Measurements from ENCODE around the gene ADSS1. TPM values are rescaled to one million over a fixed set of nuclear protein-coding genes. Genes with fewer than 3 reads are reported as not detected.
A peak's percentile ranks its signal among the peaks of the same experiment; 100 is the strongest.

The ADSS1 gene
- total RNA-seq = 1 to 10 TPM; 2.4 to 5.7 (median 3.5) TPM
- 1.9 TPM for total RNA-seq (2013)
- total RNA-seq = 0.25 to 4.8 (median 1.5) reads per million in 29 experiments

DNA sequence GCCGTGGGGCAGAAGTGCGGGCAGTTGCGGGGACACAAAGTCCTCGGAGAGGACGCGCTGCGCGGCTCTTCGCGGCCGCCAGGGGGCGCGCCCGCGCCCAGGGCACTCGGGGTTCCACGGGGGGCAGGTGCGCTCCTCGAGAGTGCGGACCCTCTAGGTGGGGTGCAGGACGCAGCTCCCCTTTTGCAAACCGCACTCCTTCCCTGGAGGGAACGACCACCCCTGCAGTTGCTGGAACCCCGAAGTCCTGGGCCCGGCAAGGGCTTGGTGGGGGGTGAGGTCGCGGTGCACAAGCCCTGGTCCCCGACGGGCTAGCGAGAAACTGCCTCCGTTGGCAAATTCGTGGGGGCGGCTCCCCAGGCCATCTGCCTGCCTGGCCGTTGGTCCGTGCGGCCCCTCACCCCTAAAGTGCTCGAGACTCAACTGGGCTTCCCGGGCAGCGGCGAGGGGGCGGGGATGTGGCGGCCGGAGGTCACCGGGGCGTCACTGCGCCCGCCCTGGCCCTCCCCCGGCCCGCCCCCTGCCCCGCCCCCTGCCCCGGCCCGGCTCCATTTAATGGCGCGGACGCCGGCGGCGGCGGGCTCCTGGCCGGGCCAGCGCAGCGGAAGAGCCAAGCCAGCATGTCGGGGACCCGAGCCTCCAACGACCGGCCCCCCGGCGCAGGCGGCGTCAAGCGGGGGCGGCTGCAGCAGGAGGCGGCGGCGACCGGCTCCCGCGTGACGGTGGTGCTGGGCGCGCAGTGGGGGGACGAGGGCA is at the start of gene ADSS1:
Gene ADSS1, plus strand, starts transcription at position 579 of the 756 bp plus-strand sequence. Its CDS starts 42 bp downstream, at position 621.
- CTCF ChIA-PET = interaction anchor here in 1 of 2 donors (0.6 to 1.5 kb wide), 2 partner anchors 29 to 103 kb away, joined by 3 to 4 read pairs; partner anchors contain the start of gene SIVA1

DNA sequence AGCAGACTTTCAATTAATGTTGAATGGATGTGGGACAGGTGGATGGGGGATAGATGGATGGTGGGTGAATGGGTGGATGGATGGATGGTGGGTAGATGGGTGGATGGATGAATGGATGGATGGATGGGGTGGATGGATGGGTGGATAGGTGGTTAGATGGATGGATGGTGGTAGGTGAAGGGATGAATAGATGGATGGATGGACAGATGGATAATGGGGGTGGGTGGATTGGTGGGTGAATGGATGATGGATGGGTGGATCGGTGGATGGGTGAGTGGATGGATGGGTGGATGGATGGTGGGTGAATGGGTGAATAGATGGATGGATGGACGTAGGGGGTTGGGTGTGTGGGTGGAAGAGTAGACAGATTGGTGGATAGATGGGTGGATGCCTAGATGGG is 48.6 kb upstream of the ADSS1 start:
- Mint-ChIP-seq H3K27me3 (no peaks in the 10 kb centered on the region), H3K4me1 (peaks cover 5 to 19% (median 12%) of the 10 kb centered on the region in 3 donors), H3K27ac (no peak overlapping the region), H3K4me3 (peak overlapping the region in 1 of 3 donors; percentile 47), H3K9me3 (no peaks in the 10 kb centered on the region), H3K36me3 (no peaks in the 10 kb centered on the region)
- Histone ChIP-seq H3K4me1 (ENCODE audit: control insufficient read depth in 1 of 2, extremely low read depth in 1 of 2, insufficient read depth in 2 of 2, low read length in 2 of 2) (peaks cover 10 to 25% of the 10 kb centered on the region in 2 experiments), H3K9me3 (no peaks in the 10 kb centered on the region), H3K27ac (ENCODE audit: low read length) (no peak overlapping the region), H3K4me3 (ENCODE audit: control insufficient read depth in 1 of 2, extremely low read depth in 1 of 2, low read length in 1 of 2) (no peak overlapping the region), H3K27me3 (replicated peaks in 1 of 2; ENCODE audit: control insufficient read depth in 2 of 2, extremely low read depth in 1 of 2, insufficient read depth in 2 of 2, low read length in 1 of 2) (peaks cover 0 to 25% of the 10 kb centered on the region in 2 experiments), H3K36me3 (ENCODE audit: control insufficient read depth in 2 of 2, extremely low read depth in 1 of 2, insufficient read depth in 1 of 2, low read length in 1 of 2) (no peaks in the 10 kb centered on the region)
- no peak for ATAC-seq (replicated peaks in 1 of 4)
- CTCF ChIA-PET = no interaction called here
- POLR2A ChIA-PET = no interaction called here
- no peak for DNase-seq
- 100% methylated on average over 2 of the region's 2 CpGs for WGBS (ENCODE audit: insufficient coverage)

More for the DNA sequence above, at the start of gene ADSS1:
- ATAC-seq (replicated peaks in 1 of 4) (peak; percentile 80 to 87 (median 83)), DNase-seq (peak in 33 of 35 experiments; percentile 23 to 77 (median 48))
- H3K4me1 Mint-ChIP-seq = peaks cover 0 to 3% (median 0%) of the 10 kb centered on the region in 3 donors
- H3K9me3 Mint-ChIP-seq = no peaks in the 10 kb centered on the region
- POLR2A ChIA-PET = no interaction called here
- H3K36me3 Mint-ChIP-seq = peaks cover 5% of the 10 kb centered on the region
- Histone ChIP-seq H3K4me3 (ENCODE audit: control insufficient read depth in 1 of 2, extremely low read depth in 1 of 2, low read length in 1 of 2) (peak within 1 kb of the TSS; percentile 66 to 75), H3K36me3 (ENCODE audit: control insufficient read depth in 2 of 2, extremely low read depth in 1 of 2, insufficient read depth in 1 of 2, low read length in 1 of 2) (no peaks in the 10 kb centered on the region), H3K4me1 (ENCODE audit: control insufficient read depth in 1 of 2, extremely low read depth in 1 of 2, insufficient read depth in 2 of 2, low read length in 2 of 2) (peaks cover 0 to 15% of the 10 kb centered on the region in 2 experiments), H3K9me3 (no peaks in the 10 kb centered on the region), H3K27me3 (replicated peaks in 1 of 2; ENCODE audit: control insufficient read depth in 2 of 2, extremely low read depth in 1 of 2, insufficient read depth in 2 of 2, low read length in 1 of 2) (peaks cover 0 to 14% of the 10 kb centered on the region in 2 experiments), H3K27ac (ENCODE audit: low read length) (no peak within 1 kb of the TSS)
- H3K4me3 Mint-ChIP-seq = peak within 1 kb of the TSS; percentile 53 to 69 (median 69)
- under 1% methylated on average over 74 of the region's 82 CpGs for WGBS (ENCODE audit: insufficient coverage)
- H3K27ac Mint-ChIP-seq = no peak within 1 kb of the TSS
- no peaks in the 10 kb centered on the region for H3K27me3 Mint-ChIP-seq

GRCh38 chr14:104676130-104676693 is 47.8 kb upstream of the ADSS1 start:
- Mint-ChIP-seq H3K9me3 (no peaks in the 10 kb centered on the region), H3K4me1 (peaks cover 5 to 20% (median 12%) of the 10 kb centered on the region in 3 donors), H3K4me3 (peak overlapping the region in 1 of 3 donors; percentile 56), H3K27me3 (no peaks in the 10 kb centered on the region), H3K27ac (no peak overlapping the region), H3K36me3 (no peaks in the 10 kb centered on the region)
- Histone ChIP-seq H3K27me3 (replicated peaks in 1 of 2; ENCODE audit: control insufficient read depth in 2 of 2, extremely low read depth in 1 of 2, insufficient read depth in 2 of 2, low read length in 1 of 2) (peaks cover 0 to 31% of the 10 kb centered on the region in 2 experiments), H3K4me3 (ENCODE audit: control insufficient read depth in 1 of 2, extremely low read depth in 1 of 2, low read length in 1 of 2) (no peak overlapping the region), H3K36me3 (ENCODE audit: control insufficient read depth in 2 of 2, extremely low read depth in 1 of 2, insufficient read depth in 1 of 2, low read length in 1 of 2) (no peaks in the 10 kb centered on the region), H3K4me1 (ENCODE audit: control insufficient read depth in 1 of 2, extremely low read depth in 1 of 2, insufficient read depth in 2 of 2, low read length in 2 of 2) (peaks cover 10 to 25% of the 10 kb centered on the region in 2 experiments), H3K9me3 (no peaks in the 10 kb centered on the region), H3K27ac (ENCODE audit: low read length) (no peak overlapping the region)
- WGBS (ENCODE audit: insufficient coverage) = no CpG with 5 or more reads among the region's 7 CpGs
- DNase-seq = no peak
- ChIA-PET POLR2A (no interaction called here), CTCF (no interaction called here)
- ATAC-seq (replicated peaks in 1 of 4) = no peak

DNA sequence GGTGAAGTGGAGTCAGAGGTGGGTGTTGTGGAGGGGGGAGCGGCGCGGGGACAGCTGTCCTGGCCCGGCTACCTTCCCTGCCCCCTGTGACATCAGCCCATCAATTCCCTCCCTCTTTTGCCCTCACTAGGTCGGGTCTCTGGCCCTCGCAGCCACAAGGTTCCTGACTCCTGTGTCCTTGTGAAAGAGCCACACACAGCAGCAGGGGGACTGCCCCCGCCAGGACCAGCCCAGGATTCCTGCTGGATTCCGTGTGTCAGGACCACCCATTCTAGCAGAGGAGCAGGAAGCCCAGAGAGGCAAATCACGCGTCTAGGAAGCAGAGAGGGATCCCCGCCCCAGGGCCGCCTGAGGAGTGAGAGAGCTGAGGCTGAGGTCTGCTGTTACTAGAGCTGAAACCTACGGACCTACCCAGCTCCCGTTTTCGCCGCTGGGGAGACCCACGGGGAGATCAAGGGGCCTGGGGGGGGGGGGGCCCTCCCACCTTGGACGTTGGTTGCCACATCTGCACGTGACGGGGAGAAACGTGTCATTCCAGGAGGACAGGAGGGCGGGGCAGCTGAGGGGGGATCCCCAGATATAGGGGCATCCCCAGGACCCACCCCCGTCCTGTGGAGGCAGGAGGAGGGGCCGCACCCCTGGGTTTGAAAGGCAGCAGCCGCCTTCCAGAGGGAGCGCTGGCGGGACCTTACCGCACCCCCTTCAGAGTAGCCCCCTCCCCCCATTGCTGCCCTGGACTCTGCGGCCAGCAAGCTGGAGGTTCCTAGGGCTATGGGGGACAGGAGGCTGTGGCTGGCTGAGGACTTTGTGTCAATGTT is 47.1 kb upstream of the ADSS1 start:
- POLR2A ChIA-PET = interaction anchor here in 1 of 2 donors (0.5 kb wide), 1 partner anchor 33 kb away, joined by 3 read pairs; no protein-coding TSS in a partner anchor
- Mint-ChIP-seq H3K4me1 (peaks cover 5 to 22% (median 12%) of the 10 kb centered on the region in 3 donors), H3K36me3 (no peaks in the 10 kb centered on the region), H3K9me3 (no peaks in the 10 kb centered on the region), H3K27ac (peak overlapping the region in 1 of 2 donors; percentile 64), H3K27me3 (no peaks in the 10 kb centered on the region), H3K4me3 (peak overlapping the region; percentile 41 to 56 (median 43))
- peak overlapping the region; percentile 53 to 70 for H3K4me3 ChIP-seq (ENCODE audit: control insufficient read depth in 1 of 2, extremely low read depth in 1 of 2, low read length in 1 of 2)
- ATAC-seq (replicated peaks in 1 of 4) = peak in 3 of 4 experiments; percentile 1 to 28 (median 4)
- 50% methylated on average over 4 of the region's 29 CpGs for WGBS (ENCODE audit: insufficient coverage)
- no peak overlapping the region for H3K27ac ChIP-seq (ENCODE audit: low read length)
- H3K27me3 ChIP-seq (replicated peaks in 1 of 2; ENCODE audit: control insufficient read depth in 2 of 2, extremely low read depth in 1 of 2, insufficient read depth in 2 of 2, low read length in 1 of 2) = peaks cover 0 to 31% of the 10 kb centered on the region in 2 experiments
- no peaks in the 10 kb centered on the region for H3K9me3 ChIP-seq
- H3K36me3 ChIP-seq (ENCODE audit: control insufficient read depth in 2 of 2, extremely low read depth in 1 of 2, insufficient read depth in 1 of 2, low read length in 1 of 2) = no peaks in the 10 kb centered on the region
- CTCF ChIA-PET = no interaction called here
- H3K4me1 ChIP-seq (ENCODE audit: control insufficient read depth in 1 of 2, extremely low read depth in 1 of 2, insufficient read depth in 2 of 2, low read length in 2 of 2) = peaks cover 10 to 25% of the 10 kb centered on the region in 2 experiments
- peak in 1 of 35 experiments; percentile 42 for DNase-seq

- H3K27ac ChIP-seq (ENCODE audit: low read length) = no peak overlapping the region
- H3K36me3 Mint-ChIP-seq = no peaks in the 10 kb centered on the region
- H3K9me3 Mint-ChIP-seq = no peaks in the 10 kb centered on the region
- peak overlapping the region; percentile 53 to 70 for H3K4me3 ChIP-seq (ENCODE audit: control insufficient read depth in 1 of 2, extremely low read depth in 1 of 2, low read length in 1 of 2)
- H3K4me1 ChIP-seq (ENCODE audit: control insufficient read depth in 1 of 2, extremely low read depth in 1 of 2, insufficient read depth in 2 of 2, low read length in 2 of 2) = peaks cover 10 to 25% of the 10 kb centered on the region in 2 experiments
- H3K27me3 Mint-ChIP-seq = no peaks in the 10 kb centered on the region
- peak overlapping the region; percentile 58 to 67 for H3K27ac Mint-ChIP-seq
- no peaks in the 10 kb centered on the region for H3K9me3 ChIP-seq
- ChIA-PET POLR2A (no interaction called here), CTCF (no interaction called here)
- H3K36me3 ChIP-seq (ENCODE audit: control insufficient read depth in 2 of 2, extremely low read depth in 1 of 2, insufficient read depth in 1 of 2, low read length in 1 of 2) = no peaks in the 10 kb centered on the region
- peak in 31 of 35 experiments; percentile 14 to 67 (median 40) for DNase-seq
- H3K4me1 Mint-ChIP-seq = peaks cover 5 to 22% (median 12%) of the 10 kb centered on the region in 3 donors
- H3K27me3 ChIP-seq (replicated peaks in 1 of 2; ENCODE audit: control insufficient read depth in 2 of 2, extremely low read depth in 1 of 2, insufficient read depth in 2 of 2, low read length in 1 of 2) = peaks cover 0 to 31% of the 10 kb centered on the region in 2 experiments
- 2% methylated on average over 32 of the region's 43 CpGs for WGBS (ENCODE audit: insufficient coverage)
- peak overlapping the region; percentile 70 to 81 (median 81) for H3K4me3 Mint-ChIP-seq
- peak; percentile 82 to 84 (median 82) for ATAC-seq (replicated peaks in 1 of 4)
Measured at GRCh38 chr14:104677512-104678332, 46.3 kb upstream of the ADSS1 start.

All from T-cell (primary cell).